Chondrocyte (in vitro differentiated cells): ENCODE results near the gene NOC3L. TPM values are rescaled to one million over a fixed set of nuclear protein-coding genes. Genes with fewer than 3 reads are reported as not detected.

ENCODE experiments used
- DNase-seq: peaks from one replicate; pipeline ENCODE4 v3.0.0; 2021; ENCODE audit warnings: mixed read lengths, low spot score
- H3K27ac Mint-ChIP-seq: one replicate; pipeline ENCODE4 v1.8.0; 2021; ENCODE audit warnings: mild to moderate bottlenecking, moderate library complexity, mixed read lengths; ENCODE audit not compliant: unreplicated experiment
- H3K27me3 Mint-ChIP-seq: 2 replicates; pipeline ENCODE4 v1.8.0; 2021; ENCODE audit warnings: low read depth, mixed read lengths
- H3K36me3 Mint-ChIP-seq: 2 replicates; pipeline ENCODE4 v1.8.0; 2021; ENCODE audit warnings: low read depth, mixed read lengths
- H3K4me1 Mint-ChIP-seq: 2 replicates; pipeline ENCODE4 v1.8.0; 2021; ENCODE audit warnings: low read depth, mild to moderate bottlenecking, mixed read lengths
- H3K4me3 Mint-ChIP-seq: one replicate; pipeline ENCODE4 v1.8.0; 2021; ENCODE audit warnings: mild to moderate bottlenecking, moderate library complexity, mixed read lengths; ENCODE audit not compliant: unreplicated experiment
- H3K9me3 Mint-ChIP-seq: 2 replicates; pipeline ENCODE4 v1.8.0; 2021; ENCODE audit warnings: low read depth, mixed read lengths
- CTCF ChIP-seq: fragments of 200-600 bp; sonication (generic); IDR thresholded peaks from 2 replicates; pipeline ENCODE4 v1.5.0; 2021; ENCODE audit warnings: antibody characterized with exemption, mild to moderate bottlenecking, moderate library complexity
- total RNA-seq: library from RNA; stranded (reverse); gene quantifications from 3 replicates; pipeline ENCODE4 v1.2.1, GENCODE V29; 2021

The NOC3L gene
- total RNA-seq, 1 donor from 2014 or later: 13.7 TPM

GRCh38 chr10:94349327-94349726 lies 13.4 kb downstream of the NOC3L start:
- H3K4me1 Mint-ChIP-seq: peaks cover 6% of the 10 kb centered on the region
- H3K9me3 Mint-ChIP-seq: no peaks in the 10 kb centered on the region
- H3K27ac Mint-ChIP-seq: no peak overlapping the region
- H3K27me3 Mint-ChIP-seq: no peaks in the 10 kb centered on the region
- H3K4me3 Mint-ChIP-seq: no peak overlapping the region
- DNase-seq: no peak
- H3K36me3 Mint-ChIP-seq: peaks cover 20% of the 10 kb centered on the region
- TF ChIP-seq CTCF: peak; percentile 60

GRCh38 chr10:94344522-94345122 lies 18.1 kb downstream of the NOC3L start:
- Mint-ChIP-seq H3K4me3 (no peak overlapping the region), H3K36me3 (peaks cover 18% of the 10 kb centered on the region), H3K27me3 (no peaks in the 10 kb centered on the region), H3K27ac (no peak overlapping the region), H3K9me3 (no peaks in the 10 kb centered on the region), H3K4me1 (peaks cover 3% of the 10 kb centered on the region)
- DNase-seq: no peak
- TF ChIP-seq CTCF: no peak

GRCh38 chr10:94343151-94343550 lies 19.6 kb downstream of the NOC3L start:
- no peak for TF ChIP-seq CTCF
- no peaks in the 10 kb centered on the region for H3K27me3 Mint-ChIP-seq
- H3K9me3 Mint-ChIP-seq: no peaks in the 10 kb centered on the region
- H3K4me1 Mint-ChIP-seq: no peaks in the 10 kb centered on the region
- no peak for DNase-seq
- no peak overlapping the region for H3K27ac Mint-ChIP-seq
- H3K36me3 Mint-ChIP-seq: peaks cover 21% of the 10 kb centered on the region
- H3K4me3 Mint-ChIP-seq: no peak overlapping the region

GRCh38 chr10:94334857-94335256 lies 27.9 kb downstream of the NOC3L start:
- TF ChIP-seq CTCF: no peak
- Mint-ChIP-seq H3K27ac (no peak overlapping the region), H3K4me3 (no peak overlapping the region), H3K27me3 (no peaks in the 10 kb centered on the region), H3K9me3 (no peaks in the 10 kb centered on the region), H3K4me1 (peaks cover 8% of the 10 kb centered on the region), H3K36me3 (peaks cover 37% of the 10 kb centered on the region)
- no peak for DNase-seq

- Mint-ChIP-seq H3K27me3 (no peaks in the 10 kb centered on the region), H3K4me3 (no peak overlapping the region), H3K9me3 (no peaks in the 10 kb centered on the region), H3K27ac (peak overlapping the region; percentile 69), H3K4me1 (peaks cover 20% of the 10 kb centered on the region), H3K36me3 (peaks cover 29% of the 10 kb centered on the region)
- no peak for DNase-seq
- no peak for TF ChIP-seq CTCF
These were observed 29.7 kb downstream of the NOC3L start for GRCh38 chr10:94333051-94333450.
